8988T (cell line): Measurements from ENCODE around the gene GRK7.
"Not testable (repeated sequence)": the region's sequence is repeated elsewhere in the genome, so short reads cannot be mapped to it uniquely, and the experiment has no call there.

Experiments used
- DNase-seq: peaks from one replicate; pipeline ENCODE4 v3.0.0; 2011

Gene GRK7

GRCh38 chr3:141764045-141764444 lies 837 bp downstream of the GRK7 start:
- no peak for DNase-seq

DNA sequence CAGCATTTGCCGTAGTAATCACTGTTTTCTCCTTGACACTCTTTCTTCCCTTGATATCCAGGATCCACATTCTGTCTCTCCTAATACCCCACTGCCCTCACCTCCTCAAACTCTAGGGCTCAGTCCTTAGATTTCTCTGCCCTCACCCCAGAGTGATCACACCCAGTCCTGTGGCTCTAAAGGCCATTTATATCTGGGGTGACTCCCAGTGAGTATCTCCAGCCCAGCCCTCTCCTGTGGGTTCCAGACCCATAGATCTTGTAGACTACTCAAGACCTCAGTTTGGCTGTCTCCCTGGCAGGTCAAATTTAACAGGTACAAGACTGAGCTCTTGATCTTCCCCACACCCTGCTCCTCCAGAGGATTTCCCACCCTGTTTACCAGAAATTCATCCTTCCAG lies 1.3 kb downstream of the GRK7 start:
- no peak for DNase-seq

DNA sequence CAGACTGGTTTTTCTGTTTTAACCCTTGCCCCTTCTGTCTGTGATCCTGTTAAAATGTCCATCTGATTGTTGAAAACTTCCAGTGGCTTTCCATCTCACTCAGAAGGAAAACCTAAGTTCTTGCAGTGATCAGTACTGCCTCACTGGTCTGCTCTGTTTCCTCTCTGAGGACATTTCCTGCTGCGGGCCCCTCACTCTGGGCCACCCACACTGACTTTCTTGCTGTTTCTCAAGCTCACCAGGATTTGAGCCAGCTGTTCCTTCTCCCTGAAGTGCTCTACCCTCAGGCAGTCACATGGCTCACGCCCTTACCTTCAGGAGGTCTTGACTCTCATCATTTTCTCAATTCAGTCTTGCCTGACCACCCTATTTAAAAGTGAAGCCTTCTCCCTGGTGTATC lies 1.8 kb downstream of the GRK7 start:
- no peak for DNase-seq

DNA sequence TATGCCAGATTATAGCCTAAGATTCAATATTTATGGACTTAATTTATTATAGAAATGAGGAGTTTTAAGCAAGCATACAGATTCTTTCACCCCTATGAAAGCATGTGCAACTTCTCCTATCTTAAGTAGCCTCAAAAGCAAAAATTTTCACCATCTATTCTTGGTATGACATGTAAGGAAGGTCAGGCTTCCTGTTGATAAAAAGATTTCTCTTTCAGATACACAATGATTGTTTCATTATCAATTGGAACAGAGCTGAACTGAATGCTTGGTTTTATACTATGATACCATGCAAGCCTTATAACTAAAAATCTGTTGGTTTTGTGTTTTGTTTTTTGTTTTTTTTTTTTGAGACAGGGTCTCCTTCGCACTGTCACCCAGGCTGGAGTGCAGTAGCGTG lies 3.9 kb downstream of the GRK7 start:
- DNase-seq = no peak

DNA sequence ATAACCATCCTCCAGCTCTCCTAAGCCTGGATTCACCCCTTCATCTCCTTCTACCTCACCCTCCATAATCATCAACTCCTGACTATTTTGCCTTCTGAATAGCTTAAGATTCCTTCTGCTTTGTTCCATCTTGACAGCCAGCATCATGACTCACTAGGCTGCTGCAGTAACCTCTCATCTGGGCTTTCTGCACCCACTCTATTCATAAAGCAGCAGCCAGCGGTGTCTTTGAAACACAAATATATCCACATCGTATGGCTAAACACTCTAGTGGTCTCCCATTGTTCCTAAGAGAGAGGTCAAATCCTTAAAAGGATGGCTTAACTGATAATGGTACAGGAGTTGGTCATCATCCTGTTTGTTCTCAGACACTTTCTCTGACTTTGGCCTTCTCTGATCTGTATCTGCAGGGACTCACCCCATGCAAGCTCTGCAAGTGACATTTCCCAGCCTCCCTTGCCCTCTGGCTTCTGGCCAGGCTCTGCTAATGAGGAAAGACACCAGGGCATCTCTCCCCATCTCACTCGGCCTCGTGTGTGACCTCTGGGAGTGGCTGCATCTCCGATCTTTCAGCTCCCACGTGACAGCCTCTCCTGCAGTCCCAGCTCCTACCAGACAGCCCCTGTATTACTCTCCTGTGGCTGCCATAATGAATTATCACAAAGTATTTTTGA lies 6.2 kb downstream of the GRK7 start:
- DNase-seq = no peak

DNA sequence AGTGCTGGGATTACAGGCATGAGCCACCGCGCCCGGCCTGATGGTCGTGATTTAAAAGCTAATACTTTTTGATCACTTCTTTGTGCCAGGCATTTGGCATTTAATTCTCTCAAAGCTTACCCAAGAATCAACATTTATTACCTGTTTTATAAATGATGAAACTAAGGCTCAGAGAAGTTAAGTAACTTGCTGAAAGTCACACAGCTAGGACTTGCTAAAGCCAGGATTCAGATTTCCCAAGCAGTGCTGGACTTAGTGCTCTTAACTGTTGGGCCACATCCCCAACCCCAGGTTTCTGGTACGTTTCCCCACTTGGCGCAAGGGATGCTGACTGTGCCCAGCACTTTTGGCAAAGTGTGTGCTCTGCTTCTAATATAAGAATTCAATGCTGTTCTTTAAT lies 10.5 kb downstream of the GRK7 start:
- no peak for DNase-seq

DNA sequence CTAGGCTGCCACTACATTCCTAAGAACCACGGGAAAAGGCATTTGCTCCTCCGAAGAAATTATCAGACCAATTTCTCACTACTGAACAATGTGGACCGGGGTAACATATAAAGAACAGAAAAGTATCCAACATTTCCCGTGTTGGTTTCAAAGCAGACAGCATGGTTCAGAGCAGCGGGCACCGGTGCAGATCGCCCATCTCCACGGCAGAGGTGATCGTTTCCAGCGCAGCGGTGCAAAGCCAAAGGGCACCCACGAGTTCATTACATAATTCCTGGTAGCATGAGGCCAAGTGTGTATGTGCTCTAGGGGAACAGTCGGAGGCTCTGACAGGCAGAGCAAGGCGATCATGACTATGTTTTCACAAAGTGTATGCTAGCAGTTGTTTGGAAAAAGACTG lies 13.2 kb downstream of the GRK7 start:
- DNase-seq = no peak

- DNase-seq = no peak
Observed at GRCh38 chr3:141776885-141777284, 13.7 kb downstream of the GRK7 start.

DNA sequence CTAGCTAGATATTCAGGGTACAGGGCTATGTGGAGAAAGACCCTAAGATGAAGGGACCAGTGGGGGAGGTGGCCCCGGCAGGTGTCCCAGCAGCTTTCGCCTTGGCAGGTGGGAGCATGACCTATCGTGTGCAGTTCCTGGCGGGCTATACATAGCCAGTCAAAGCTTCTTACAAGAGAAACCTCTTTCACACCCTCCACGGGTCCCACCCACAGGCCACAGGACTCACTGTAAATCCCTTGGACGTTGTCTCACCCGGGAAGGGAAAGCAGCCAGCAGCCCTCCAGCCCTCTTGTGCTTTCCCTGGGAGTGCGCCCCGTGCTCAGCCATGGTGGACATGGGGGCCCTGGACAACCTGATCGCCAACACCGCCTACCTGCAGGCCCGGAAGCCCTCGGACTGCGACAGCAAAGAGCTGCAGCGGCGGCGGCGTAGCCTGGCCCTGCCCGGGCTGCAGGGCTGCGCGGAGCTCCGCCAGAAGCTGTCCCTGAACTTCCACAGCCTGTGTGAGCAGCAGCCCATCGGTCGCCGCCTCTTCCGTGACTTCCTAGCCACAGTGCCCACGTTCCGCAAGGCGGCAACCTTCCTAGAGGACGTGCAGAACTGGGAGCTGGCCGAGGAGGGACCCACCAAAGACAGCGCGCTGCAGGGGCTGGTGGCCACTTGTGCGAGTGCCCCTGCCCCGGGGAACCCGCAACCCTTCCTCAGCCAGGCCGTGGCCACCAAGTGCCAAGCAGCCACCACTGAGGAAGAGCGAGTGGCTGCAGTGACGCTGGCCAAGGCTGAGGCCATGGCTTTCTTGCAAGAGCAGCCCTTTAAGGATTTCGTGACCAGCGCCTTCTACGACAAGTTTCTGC lies 15.0 kb downstream of the GRK7 start:
- DNase-seq = no peak

DNA sequence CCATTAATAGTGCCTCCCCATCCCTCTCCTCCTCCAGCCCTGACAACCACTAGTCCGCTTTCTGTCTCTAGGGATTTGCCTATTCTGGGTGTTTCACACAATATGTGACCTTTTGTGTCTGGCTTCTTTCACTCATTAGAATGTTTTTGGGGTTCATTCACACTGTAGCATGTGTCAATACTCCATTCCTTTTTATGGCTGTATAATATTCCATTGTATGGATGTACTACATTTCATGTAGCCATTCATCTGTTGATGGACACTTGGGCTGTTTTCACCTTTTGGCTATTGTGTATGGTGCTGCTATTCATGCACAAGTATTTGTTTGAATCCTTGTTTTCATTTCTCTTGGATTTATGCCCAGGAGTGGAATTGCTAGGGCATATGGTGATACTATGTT lies 16.5 kb downstream of the GRK7 start:
- no peak for DNase-seq

- DNase-seq = no peak
Observed at GRCh38 chr3:141782386-141782932, 19.3 kb downstream of the GRK7 start.

DNA sequence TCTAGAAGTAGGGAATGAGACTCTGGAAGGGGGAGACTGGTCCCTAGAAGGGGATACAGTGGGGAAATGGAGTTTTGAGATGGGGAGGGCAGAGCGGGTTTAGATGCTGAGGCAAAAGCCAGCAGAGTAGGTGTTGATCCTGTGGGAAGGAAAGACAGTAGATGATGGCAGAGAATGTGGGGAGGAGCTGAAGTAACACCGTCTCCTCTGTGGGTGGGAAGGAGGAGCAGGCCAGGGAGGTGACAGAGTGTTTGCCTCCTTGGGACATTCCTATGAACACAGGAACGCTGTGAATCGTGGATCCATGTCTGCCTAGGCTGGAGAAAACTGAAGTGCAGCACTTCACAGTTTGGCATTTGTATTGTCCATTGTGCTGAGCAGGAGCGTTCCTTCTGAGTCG lies 20.4 kb downstream of the GRK7 start:
- DNase-seq = no peak

GRCh38 chr3:141784096-141784495 lies 20.9 kb downstream of the GRK7 start:
- no peak for DNase-seq

DNA sequence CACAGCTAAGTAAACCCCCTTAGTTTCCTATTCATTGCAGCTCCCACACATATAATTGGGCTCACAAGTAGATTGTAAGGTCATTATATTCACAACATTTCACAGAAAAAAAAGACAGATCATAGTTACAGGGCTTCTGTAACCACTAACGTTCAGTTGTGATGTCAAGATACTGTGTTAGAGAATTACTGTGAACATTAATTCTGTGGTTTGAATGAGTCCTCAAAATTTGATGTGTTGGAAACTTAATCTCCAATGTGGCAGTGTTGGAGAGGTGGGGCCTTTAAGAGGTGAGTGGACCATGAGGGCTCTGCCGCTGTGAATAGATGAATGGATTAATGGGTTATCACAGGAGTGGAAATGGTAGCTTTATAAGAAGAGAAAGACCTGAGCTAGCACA lies 21.3 kb downstream of the GRK7 start:
- no peak for DNase-seq

DNA sequence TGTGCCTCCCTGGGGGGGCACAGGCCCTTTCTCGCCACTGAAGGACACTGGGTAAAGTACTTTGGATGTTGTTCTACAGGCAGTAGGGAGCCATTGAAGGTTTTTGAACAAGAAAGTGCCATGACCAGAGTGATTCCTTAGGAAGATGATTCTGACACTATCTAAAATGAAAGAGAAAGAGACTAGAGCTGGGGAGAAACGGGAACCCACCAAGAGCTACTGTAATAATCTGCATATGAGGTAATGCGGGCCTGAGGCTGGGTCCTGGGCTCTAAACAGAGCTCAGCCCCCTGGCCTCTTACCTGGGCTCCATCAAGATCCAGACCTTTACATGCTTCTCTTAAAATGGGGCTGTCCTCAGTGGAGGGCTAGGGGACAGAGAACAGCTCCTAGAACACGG lies 24.9 kb downstream of the GRK7 start:
- no peak for DNase-seq

DNA sequence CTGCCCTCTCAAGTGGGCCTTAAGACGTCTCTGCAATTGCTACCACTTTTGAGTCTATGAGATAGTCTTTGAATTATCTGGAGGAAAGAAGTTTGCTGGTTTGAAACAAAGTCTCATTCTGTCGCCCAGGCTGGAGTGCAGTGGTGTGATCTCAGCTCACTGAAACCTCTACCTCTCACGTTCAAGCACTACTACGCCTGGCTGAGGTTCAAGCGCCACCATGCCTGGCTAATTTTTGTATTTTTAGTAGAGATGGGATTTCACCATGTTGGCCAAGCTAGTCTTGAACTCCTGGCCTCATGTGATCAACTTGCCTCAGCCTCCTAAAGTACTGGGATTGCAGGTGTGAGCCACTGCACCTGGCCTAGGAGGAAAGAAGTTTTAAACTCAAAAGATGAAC lies 25.5 kb downstream of the GRK7 start:
- not testable (repeated sequence) for DNase-seq

- DNase-seq = no peak
Observed at GRCh38 chr3:141789281-141789680, 26.1 kb downstream of the GRK7 start.

- DNase-seq = no peak
Observed at GRCh38 chr3:141790171-141790570, 27.0 kb downstream of the GRK7 start.

DNA sequence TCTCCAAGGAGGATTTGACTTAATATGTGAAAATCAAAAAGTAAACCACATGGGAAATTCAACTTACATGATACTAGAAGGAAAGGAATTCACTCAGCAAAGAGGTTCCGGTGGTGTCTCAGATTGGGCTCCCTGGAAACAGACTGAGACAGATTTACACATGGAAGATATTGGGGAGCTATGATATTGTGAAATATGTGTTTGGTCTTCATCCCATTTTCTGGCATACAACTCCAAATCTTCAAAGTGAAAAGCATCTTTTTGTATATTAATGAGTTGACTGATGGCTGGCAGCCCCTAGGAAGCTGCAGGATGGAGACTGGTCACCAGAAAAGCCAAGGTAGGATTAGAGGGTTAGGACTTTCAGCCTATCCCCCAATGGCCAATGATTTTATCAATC lies 29.3 kb downstream of the GRK7 start:
- no peak for DNase-seq

GRCh38 chr3:141793476-141794260 lies 30.5 kb downstream of the GRK7 start:
- DNase-seq = no peak

DNA sequence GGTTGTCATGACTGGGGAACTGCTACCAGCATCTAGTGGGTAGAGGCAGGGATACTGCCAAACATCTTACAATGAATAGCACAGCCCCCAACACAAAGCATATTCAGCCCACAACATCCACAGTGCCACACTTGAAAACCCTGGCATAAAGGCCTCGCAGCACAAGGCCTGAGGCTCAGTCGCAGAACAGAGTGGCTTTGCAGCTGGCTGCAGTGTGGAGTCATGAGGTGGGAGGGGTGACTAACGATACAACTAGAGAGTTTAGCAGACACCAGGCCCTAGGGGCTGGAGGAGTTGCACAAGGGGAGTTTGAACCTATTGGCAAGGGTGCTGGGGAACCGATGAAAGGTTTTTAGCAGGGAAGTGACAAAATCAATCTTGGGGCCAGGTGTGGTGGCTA lies 32.1 kb downstream of the GRK7 start:
- no peak for DNase-seq

- DNase-seq = no peak
Observed at GRCh38 chr3:141795741-141796080, 32.5 kb downstream of the GRK7 start.

DNA sequence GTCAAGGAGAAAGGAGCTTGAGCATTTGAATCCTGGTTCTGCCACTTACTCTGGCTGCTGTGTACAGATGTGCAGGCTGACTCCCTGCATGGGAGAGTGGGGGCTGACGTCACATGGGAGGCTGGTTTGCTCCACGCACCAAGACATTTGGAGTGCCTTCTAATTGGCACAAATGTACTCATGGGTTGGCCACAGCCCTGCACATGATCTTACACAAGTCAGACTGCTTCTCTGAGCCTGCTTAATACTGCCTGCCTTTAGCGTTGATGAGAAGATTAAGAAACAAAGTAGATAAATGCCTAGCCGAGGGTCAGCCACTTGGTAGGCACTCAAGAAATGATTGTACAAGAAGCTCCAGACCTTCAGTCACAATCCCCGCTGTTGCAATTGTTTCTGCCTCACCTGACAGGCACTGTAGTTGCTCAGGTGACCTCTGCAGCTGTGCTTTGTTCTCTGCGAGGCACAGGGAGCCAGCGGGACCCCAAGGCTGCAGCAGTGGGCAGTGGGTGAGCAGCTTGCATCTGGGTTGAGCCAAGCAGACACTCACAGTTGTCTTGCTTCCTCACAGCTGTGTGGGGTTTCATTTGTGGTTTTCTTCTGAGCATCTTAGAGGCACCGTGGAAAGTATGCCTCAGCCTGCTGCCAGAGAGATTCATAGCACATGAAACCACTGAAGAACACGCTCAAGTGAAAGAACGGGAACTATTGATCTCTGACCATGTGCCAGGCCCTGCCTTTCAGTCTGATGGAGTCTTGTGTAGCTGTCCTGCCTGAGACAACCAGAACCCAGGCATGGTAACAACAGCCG lies 33.1 kb downstream of the GRK7 start:
- DNase-seq = no peak
